ENCODE measurements around the gene DYNC1LI1. TPM values are rescaled to one million over a fixed set of nuclear protein-coding genes. Genes with fewer than 3 reads are reported as not detected.

DYNC1LI1 gene
- total and polyA plus RNA-seq, 9 of the 15 experiments (the other 6 are each of a cell fraction or from before 2014, with no cell fraction given): 21.0 to 85.4 (median 61.3) TPM

- TF ChIP-seq PRDM10 (IDR thresholded peaks at IDR 0.05; ENCODE audit: partially characterized antibody) (no peak), HNRNPL (IDR thresholded peaks at IDR 0.05; ENCODE audit: low read depth, low read length) (no peak), KDM1A (IDR thresholded peaks at IDR 0.05) (peak; percentile 35 to 36; a peak in 2 of 4 replicates), KLF10 (CRISPR knock-in tag; IDR thresholded peaks at IDR 0.05) (no peak), E2F1 (CRISPR knock-in tag; IDR thresholded peaks at IDR 0.05) (no peak), ZBTB34 (CRISPR knock-in tag; IDR thresholded peaks at IDR 0.05) (no peak), YY1 (IDR thresholded peaks at IDR 0.05; ENCODE audit: borderline replicate concordance in 1 of 3, control insufficient read depth in 1 of 3, extremely low read depth in 1 of 3, insufficient read depth in 3 of 3, insufficient read length in 1 of 3, insufficient replicate concordance in 2 of 3, low read depth in 1 of 3, low read length in 2 of 3) (no peak), ZBTB5 (IDR thresholded peaks at IDR 0.05) (no peak), ZBTB17 (CRISPR knock-in tag; IDR thresholded peaks at IDR 0.05) (no peak), CREB5 (CRISPR knock-in tag; IDR thresholded peaks at IDR 0.05) (no peak), ZNF431 (CRISPR knock-in tag; IDR thresholded peaks at IDR 0.05) (no peak), SNRNP70 (optimal IDR thresholded peaks at IDR 0.05; ENCODE audit: low read depth, low read length) (no peak), HMG20A (CRISPR knock-in tag; conservative IDR thresholded peaks at IDR 0.05) (0 out of 2 replicates have a peak, but pooled peaks have one; percentile 60), BCL6 (CRISPR knock-in tag; IDR thresholded peaks at IDR 0.05) (no peak), ZNF280A (IDR thresholded peaks at IDR 0.05; ENCODE audit: low read depth, partially characterized antibody) (no peak), ZEB2 (IDR thresholded peaks at IDR 0.05) (no peak), DIDO1 (tag; IDR thresholded peaks at IDR 0.05; ENCODE audit: low read depth) (no peak), NBN (IDR thresholded peaks at IDR 0.05; ENCODE audit: low read depth) (no peak)
Observed at GRCh38 chr3:32502946-32503286, 67.7 kb downstream of the DYNC1LI1 start (continued).

All from K562 (cell line).